ENCODE data around the gene SLC5A10. TPM values are rescaled to one million over a fixed set of nuclear protein-coding genes. Genes with fewer than 3 reads are reported as not detected.
A peak's percentile ranks its signal among the peaks of the same experiment; 100 is the strongest.
"Not testable (repeated sequence)": the region's sequence is repeated elsewhere in the genome, so short reads cannot be mapped to it uniquely, and the experiment has no call there.

Gene SLC5A10
- polyA plus RNA-seq, 3 donors = 0.10 to 0.17 (median 0.12) TPM

DNA sequence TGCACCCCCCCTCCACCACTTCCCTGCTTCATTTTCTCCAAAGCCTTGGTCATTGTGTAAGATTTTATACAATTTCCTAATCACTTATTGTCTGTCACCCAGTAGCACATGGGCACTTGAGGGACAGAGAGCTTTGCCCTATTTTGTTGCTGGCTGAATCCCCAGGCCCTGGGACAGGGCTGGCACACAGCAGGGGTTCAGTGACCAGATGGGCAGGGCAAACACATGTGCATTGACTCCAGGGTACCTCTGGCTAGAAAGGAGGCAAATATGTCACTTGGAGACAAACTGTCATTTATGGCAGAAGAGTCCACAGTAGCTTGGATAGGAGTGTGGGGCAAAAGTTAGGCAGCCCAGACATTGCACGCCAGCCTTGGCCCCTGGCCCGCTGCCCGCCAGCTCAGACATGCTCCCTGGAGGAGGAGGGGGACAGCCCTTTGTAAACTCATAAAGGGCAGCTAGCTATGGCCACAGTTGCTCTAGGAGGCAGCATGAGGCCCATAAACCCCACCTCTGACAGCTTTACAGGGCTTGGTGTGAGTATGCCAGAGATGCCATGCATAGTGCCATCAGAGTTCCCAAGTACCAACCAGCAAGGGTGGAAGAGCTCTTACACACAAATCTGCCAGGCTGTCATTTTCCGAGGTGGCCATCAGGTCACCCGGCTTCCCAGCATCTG, 78.9 kb downstream of the SLC5A10 start:
- H3K27me3 ChIP-seq (ENCODE audit: control insufficient read depth in 2 of 2, insufficient read depth in 2 of 2, low read length in 2 of 2); H3K27me3 Mint-ChIP-seq (ENCODE audit: low read depth in 3 of 3); H3K9me3 Mint-ChIP-seq; H3K4me1 ChIP-seq (ENCODE audit: control insufficient read depth in 1 of 2, insufficient read depth in 2 of 2, low read length in 2 of 2); H3K4me3 Mint-ChIP-seq; H3K4me1 Mint-ChIP-seq; H3K9me3 ChIP-seq (replicated peaks in 1 of 2; ENCODE audit: control insufficient read depth in 1 of 2, insufficient read depth in 1 of 2, low read length in 2 of 2); H3K79me2 ChIP-seq (ENCODE audit: insufficient read depth, low read length); H3K36me3 Mint-ChIP-seq; intact Hi-C loops (cut with micrococcal nuclease); H3K27ac Mint-ChIP-seq; DNase-seq; H3K36me3 ChIP-seq (replicated peaks in 1 of 2; ENCODE audit: control insufficient read depth in 1 of 2, insufficient read depth in 2 of 2, low read length in 2 of 2); H3K9ac ChIP-seq (ENCODE audit: insufficient read depth, low read length, poor library complexity, severe bottlenecking); H2AFZ ChIP-seq (ENCODE audit: insufficient read depth, low read depth, low read length, poor library complexity, severe bottlenecking); H3K27ac ChIP-seq (ENCODE audit: low read depth in 1 of 2, low read length in 2 of 2); H3K4me3 ChIP-seq (replicated peaks in 1 of 3; ENCODE audit: low read depth in 2 of 3, low read length in 3 of 3); H3K4me2 ChIP-seq (replicated peaks; ENCODE audit: extremely low read depth, low read length, poor library complexity, severe bottlenecking); H4K20me1 ChIP-seq (ENCODE audit: insufficient read depth, low read length): not testable (repeated sequence)
- WGBS (ENCODE audit: insufficient coverage) = no CpG with 5 or more reads among the region's 5 CpGs

DNA sequence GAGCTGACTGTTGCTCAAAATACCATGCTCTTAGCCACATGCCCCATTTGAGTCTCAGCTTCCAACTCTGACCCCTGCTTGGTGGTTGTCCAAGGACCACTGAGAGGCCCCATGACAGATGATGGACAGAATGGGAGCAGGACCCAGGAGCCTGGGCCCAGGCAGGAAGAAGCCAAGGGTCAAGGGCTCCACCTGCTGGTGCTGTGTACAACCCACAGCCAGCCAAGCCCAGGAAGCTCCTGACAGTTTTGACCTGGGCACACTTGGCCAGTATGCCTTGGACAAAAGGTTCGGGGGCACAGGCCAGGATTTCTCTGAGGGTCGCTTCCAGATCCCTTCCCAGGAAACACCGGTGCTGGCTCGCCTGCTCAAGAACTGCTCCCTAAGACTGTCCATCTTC, 79.8 kb downstream of the SLC5A10 start:
- H3K27ac ChIP-seq (ENCODE audit: low read depth in 1 of 2, low read length in 2 of 2); H3K4me3 Mint-ChIP-seq; H3K79me2 ChIP-seq (ENCODE audit: insufficient read depth, low read length); H3K27ac Mint-ChIP-seq; H3K4me3 ChIP-seq (replicated peaks in 1 of 3; ENCODE audit: low read depth in 2 of 3, low read length in 3 of 3); H3K9ac ChIP-seq (ENCODE audit: insufficient read depth, low read length, poor library complexity, severe bottlenecking); H2AFZ ChIP-seq (ENCODE audit: insufficient read depth, low read depth, low read length, poor library complexity, severe bottlenecking); H3K27me3 Mint-ChIP-seq (ENCODE audit: low read depth in 3 of 3); H4K20me1 ChIP-seq (ENCODE audit: insufficient read depth, low read length); intact Hi-C loops (cut with micrococcal nuclease); DNase-seq; H3K36me3 ChIP-seq (replicated peaks in 1 of 2; ENCODE audit: control insufficient read depth in 1 of 2, insufficient read depth in 2 of 2, low read length in 2 of 2); H3K27me3 ChIP-seq (ENCODE audit: control insufficient read depth in 2 of 2, insufficient read depth in 2 of 2, low read length in 2 of 2); H3K9me3 Mint-ChIP-seq; H3K4me1 Mint-ChIP-seq; H3K4me2 ChIP-seq (replicated peaks; ENCODE audit: extremely low read depth, low read length, poor library complexity, severe bottlenecking); H3K4me1 ChIP-seq (ENCODE audit: control insufficient read depth in 1 of 2, insufficient read depth in 2 of 2, low read length in 2 of 2); H3K36me3 Mint-ChIP-seq; H3K9me3 ChIP-seq (replicated peaks in 1 of 2; ENCODE audit: control insufficient read depth in 1 of 2, insufficient read depth in 1 of 2, low read length in 2 of 2): not testable (repeated sequence)
- no CpG with 5 or more reads among the region's 4 CpGs for WGBS (ENCODE audit: insufficient coverage)
- TF ChIP-seq, protein P1, sequence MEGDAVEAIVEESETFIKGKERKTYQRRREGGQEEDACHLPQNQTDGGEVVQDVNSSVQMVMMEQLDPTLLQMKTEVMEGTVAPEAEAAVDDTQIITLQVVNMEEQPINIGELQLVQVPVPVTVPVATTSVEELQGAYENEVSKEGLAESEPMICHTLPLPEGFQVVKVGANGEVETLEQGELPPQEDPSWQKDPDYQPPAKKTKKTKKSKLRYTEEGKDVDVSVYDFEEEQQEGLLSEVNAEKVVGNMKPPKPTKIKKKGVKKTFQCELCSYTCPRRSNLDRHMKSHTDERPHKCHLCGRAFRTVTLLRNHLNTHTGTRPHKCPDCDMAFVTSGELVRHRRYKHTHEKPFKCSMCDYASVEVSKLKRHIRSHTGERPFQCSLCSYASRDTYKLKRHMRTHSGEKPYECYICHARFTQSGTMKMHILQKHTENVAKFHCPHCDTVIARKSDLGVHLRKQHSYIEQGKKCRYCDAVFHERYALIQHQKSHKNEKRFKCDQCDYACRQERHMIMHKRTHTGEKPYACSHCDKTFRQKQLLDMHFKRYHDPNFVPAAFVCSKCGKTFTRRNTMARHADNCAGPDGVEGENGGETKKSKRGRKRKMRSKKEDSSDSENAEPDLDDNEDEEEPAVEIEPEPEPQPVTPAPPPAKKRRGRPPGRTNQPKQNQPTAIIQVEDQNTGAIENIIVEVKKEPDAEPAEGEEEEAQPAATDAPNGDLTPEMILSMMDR (IDR thresholded peaks at IDR 0.05) = peak; percentile 38

DNA sequence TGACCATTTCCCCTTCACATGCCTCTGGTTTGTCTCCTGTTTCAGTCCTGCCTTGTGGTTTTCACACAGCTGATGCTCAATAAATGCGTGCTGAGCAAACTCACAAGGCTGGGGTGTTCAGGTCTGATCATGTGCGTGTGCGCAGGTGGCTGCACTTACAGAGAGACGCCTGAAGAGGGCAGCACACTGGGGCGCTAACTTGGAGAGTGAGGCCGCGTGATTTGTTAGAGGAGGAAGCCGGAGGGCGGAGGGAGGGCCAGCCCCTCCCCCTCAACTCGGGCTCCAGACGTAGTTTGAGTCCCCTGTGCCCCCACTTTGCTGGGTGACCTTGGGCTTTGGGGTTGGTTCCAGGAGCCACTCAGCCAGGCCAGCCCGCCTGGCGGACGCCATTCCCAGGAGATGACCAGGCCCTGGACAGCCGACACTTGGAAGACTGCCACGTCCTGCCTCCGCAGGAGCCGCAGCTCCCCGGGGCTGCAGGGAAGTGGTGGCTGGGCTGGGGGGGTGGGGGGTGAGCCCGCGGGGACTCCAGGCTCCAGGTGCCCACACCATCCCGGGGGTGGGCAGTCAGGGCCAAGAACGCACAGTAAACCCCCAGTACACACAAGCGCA, 80.5 kb downstream of the SLC5A10 start:
- H4K20me1 ChIP-seq (ENCODE audit: insufficient read depth, low read length); H3K9me3 Mint-ChIP-seq; H3K27ac Mint-ChIP-seq; H3K4me2 ChIP-seq (replicated peaks; ENCODE audit: extremely low read depth, low read length, poor library complexity, severe bottlenecking); H3K9me3 ChIP-seq (replicated peaks in 1 of 2; ENCODE audit: control insufficient read depth in 1 of 2, insufficient read depth in 1 of 2, low read length in 2 of 2); H3K27me3 ChIP-seq (ENCODE audit: control insufficient read depth in 2 of 2, insufficient read depth in 2 of 2, low read length in 2 of 2); H3K4me3 ChIP-seq (replicated peaks in 1 of 3; ENCODE audit: low read depth in 2 of 3, low read length in 3 of 3); H3K36me3 ChIP-seq (replicated peaks in 1 of 2; ENCODE audit: control insufficient read depth in 1 of 2, insufficient read depth in 2 of 2, low read length in 2 of 2); H3K4me3 Mint-ChIP-seq; H3K27me3 Mint-ChIP-seq (ENCODE audit: low read depth in 3 of 3); H3K9ac ChIP-seq (ENCODE audit: insufficient read depth, low read length, poor library complexity, severe bottlenecking); DNase-seq; H3K27ac ChIP-seq (ENCODE audit: low read depth in 1 of 2, low read length in 2 of 2); H2AFZ ChIP-seq (ENCODE audit: insufficient read depth, low read depth, low read length, poor library complexity, severe bottlenecking); H3K4me1 Mint-ChIP-seq; H3K79me2 ChIP-seq (ENCODE audit: insufficient read depth, low read length); H3K4me1 ChIP-seq (ENCODE audit: control insufficient read depth in 1 of 2, insufficient read depth in 2 of 2, low read length in 2 of 2); H3K36me3 Mint-ChIP-seq; intact Hi-C loops (cut with micrococcal nuclease): not testable (repeated sequence)
- WGBS (ENCODE audit: insufficient coverage) = no CpG with 5 or more reads among the region's 24 CpGs

DNA sequence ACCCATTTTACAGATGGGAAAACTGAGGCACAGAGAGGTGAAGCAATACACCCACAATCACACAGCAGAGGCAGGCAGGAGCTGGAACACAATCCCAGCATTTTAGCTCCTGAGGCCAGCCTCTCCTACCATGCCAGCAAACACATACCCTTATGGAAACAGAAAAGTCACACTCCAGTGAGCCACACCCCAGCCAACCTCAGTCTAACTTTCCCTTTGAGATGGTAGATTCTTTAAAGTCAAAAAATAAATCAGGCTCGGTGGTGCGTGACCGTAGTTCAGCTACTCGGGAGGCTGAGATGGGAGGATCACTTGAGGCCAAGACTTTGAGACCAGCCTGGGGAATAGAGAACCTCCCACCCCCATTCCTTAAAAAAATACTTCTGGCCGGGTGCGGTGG, 84.2 kb downstream of the SLC5A10 start:
- H4K20me1 ChIP-seq (ENCODE audit: insufficient read depth, low read length); H3K4me1 Mint-ChIP-seq; DNase-seq; H3K9ac ChIP-seq (ENCODE audit: insufficient read depth, low read length, poor library complexity, severe bottlenecking); H3K9me3 ChIP-seq (replicated peaks in 1 of 2; ENCODE audit: control insufficient read depth in 1 of 2, insufficient read depth in 1 of 2, low read length in 2 of 2); H3K9me3 Mint-ChIP-seq; H3K79me2 ChIP-seq (ENCODE audit: insufficient read depth, low read length); H3K4me1 ChIP-seq (ENCODE audit: control insufficient read depth in 1 of 2, insufficient read depth in 2 of 2, low read length in 2 of 2); H3K36me3 Mint-ChIP-seq; H3K27me3 ChIP-seq (ENCODE audit: control insufficient read depth in 2 of 2, insufficient read depth in 2 of 2, low read length in 2 of 2); H2AFZ ChIP-seq (ENCODE audit: insufficient read depth, low read depth, low read length, poor library complexity, severe bottlenecking); H3K4me2 ChIP-seq (replicated peaks; ENCODE audit: extremely low read depth, low read length, poor library complexity, severe bottlenecking); intact Hi-C loops (cut with micrococcal nuclease); H3K4me3 ChIP-seq (replicated peaks in 1 of 3; ENCODE audit: low read depth in 2 of 3, low read length in 3 of 3); H3K27ac ChIP-seq (ENCODE audit: low read depth in 1 of 2, low read length in 2 of 2); H3K27me3 Mint-ChIP-seq (ENCODE audit: low read depth in 3 of 3); H3K27ac Mint-ChIP-seq; H3K4me3 Mint-ChIP-seq; H3K36me3 ChIP-seq (replicated peaks in 1 of 2; ENCODE audit: control insufficient read depth in 1 of 2, insufficient read depth in 2 of 2, low read length in 2 of 2): not testable (repeated sequence)
- no CpG with 5 or more reads among the region's 6 CpGs for WGBS (ENCODE audit: insufficient coverage)
